PC-9 (cell line): Measurements from ENCODE around the gene CACNG8. TPM values are rescaled to one million over a fixed set of nuclear protein-coding genes. Genes with fewer than 3 reads are reported as not detected.
A peak's percentile ranks its signal among the peaks of the same experiment; 100 is the strongest.

ENCODE experiments used
- BruUV-seq: library from RNA; stranded (reverse); fragments of 400-500 nt; replicated peaks from 2 replicates; lab custom pipeline; 2021; lab: Mats Ljungman, UMichigan
- CTCF ChIA-PET: fragments of 300-600 bp; sonication (Branson Sonifier 250); formaldehyde crosslinking; loops from one replicate; lab custom pipeline; 2022; ENCODE audit warnings: antibody characterized with exemption; lab: Charles Lee
- POLR2A ChIA-PET: fragments of 300-600 bp; sonication (Branson Sonifier 250); formaldehyde crosslinking; loops from one replicate; lab custom pipeline; 2022; ENCODE audit warnings: antibody characterized with exemption; ENCODE audit not compliant: unreplicated experiment; lab: Charles Lee
- DNase-seq, 2 experiments: peaks; one replicate each; pipeline versions ENCODE4 v3.0.0 to v3.0.0-alpha.2; 2015 to 2022; ENCODE audit warnings: mixed read lengths in 1 of 2
- H2AFZ ChIP-seq: fragments of 200-600 bp; sonication (generic); 2 replicates; pipeline ENCODE4 v1.8.1; 2017; ENCODE audit warnings: antibody characterized with exemption
- H3F3A ChIP-seq: fragments of 200-600 bp; sonication (generic); 2 replicates; pipeline ENCODE4 v1.8.1; 2017; ENCODE audit warnings: antibody characterized with exemption, mild to moderate bottlenecking, low read depth; ENCODE audit not compliant: insufficient read depth
- H3K27ac ChIP-seq: fragments of 200-600 bp; sonication (generic); 2 replicates; pipeline ENCODE4 v1.6.1; 2016; ENCODE audit warnings: mixed run types
- H3K27me3 ChIP-seq: fragments of 200-600 bp; sonication (generic); 2 replicates; pipeline ENCODE4 v1.6.1; 2016; ENCODE audit warnings: low read depth, mixed run types; ENCODE audit not compliant: insufficient read depth
- H3K36me3 ChIP-seq: fragments of 200-600 bp; sonication (generic); 2 replicates; pipeline ENCODE4 v1.6.1; 2016; ENCODE audit warnings: low read depth, mixed run types
- H3K4me1 ChIP-seq: fragments of 200-600 bp; sonication (generic); replicated peaks from 2 replicates; pipeline ENCODE4 v1.6.1; 2016; ENCODE audit warnings: mixed run types; ENCODE audit not compliant: insufficient read depth
- H3K4me2 ChIP-seq: fragments of 200-600 bp; sonication (generic); 2 replicates; pipeline ENCODE4 v1.6.1; 2017; ENCODE audit warnings: mixed run types
- H3K4me3 ChIP-seq: fragments of 200-600 bp; sonication (generic); 2 replicates; pipeline ENCODE4 v1.6.1; 2016; ENCODE audit warnings: mixed run types
- H3K79me2 ChIP-seq: fragments of 200-600 bp; sonication (generic); 2 replicates; pipeline ENCODE4 v1.6.1; 2017; ENCODE audit warnings: low read depth, mixed run types
- H3K9me2 ChIP-seq: fragments of 200-600 bp; sonication (generic); 2 replicates; pipeline ENCODE4 v1.8.1; 2017; ENCODE audit warnings: mild to moderate bottlenecking; ENCODE audit not compliant: insufficient read depth
- H3K9me3 ChIP-seq: fragments of 200-600 bp; sonication (generic); 2 replicates; pipeline ENCODE4 v1.8.1; 2016; ENCODE audit warnings: low read depth; ENCODE audit not compliant: insufficient read depth
- H4K20me1 ChIP-seq: fragments of 200-600 bp; sonication (generic); 2 replicates; pipeline ENCODE4 v1.8.1; 2017; ENCODE audit not compliant: insufficient read depth
- CTCF ChIP-seq: fragments of 200-600 bp; sonication (generic); conservative IDR thresholded peaks from 2 replicates; pipeline ENCODE4 v1.6.1; 2017; ENCODE audit warnings: mixed run types, antibody characterized with exemption, mild to moderate bottlenecking, moderate library complexity
- EZH2 ChIP-seq: fragments of 200-600 bp; sonication (generic); IDR thresholded peaks from 2 replicates; pipeline ENCODE4 v1.8.0; 2017; ENCODE audit warnings: antibody characterized with exemption, low read depth
- intact Hi-C: fragments of 100-400 bp; cut with micrococcal nuclease; formaldehyde crosslinking; loops from one replicate; pipeline ENCODE4 v1.10.0; 2022; ENCODE audit not compliant: unreplicated experiment
- total RNA-seq: library from RNA; stranded (reverse); gene quantifications from 2 replicates; pipeline ENCODE4 v1.2.3, GENCODE V29; 2021

CACNG8 gene
- total RNA-seq, 1 experiment from 2014 or later: 2.9 TPM

GRCh38 chr19:53981376-53981951 is 18.7 kb downstream of the CACNG8 start:
- POLR2A ChIA-PET: interaction anchor here (1.7 kb wide), 1 partner anchor 114 kb away, joined by 49 read pairs; the partner anchor contains the start of gene MYADM
- CTCF ChIA-PET: interaction anchor here (0.6 to 1.6 kb wide), 2 partner anchors 43 to 189 kb away, joined by 5 to 6 read pairs; no protein-coding TSS in a partner anchor
- no peak overlapping the region for H2AFZ ChIP-seq
- DNase-seq: no peak
- peak overlapping the region; percentile 72 for H3K4me2 ChIP-seq
- H3K27ac ChIP-seq: peak overlapping the region; percentile 60
- intact Hi-C loops: loop anchor here (2.0 kb wide), 2 partner anchors 39 to 155 kb away; partner anchors contain the start of gene CNOT3
- H3K27me3 ChIP-seq: no peaks in the 10 kb centered on the region
- no TSS peak for BruUV-seq
- H3F3A ChIP-seq: peaks cover 27% of the 10 kb centered on the region
- H3K9me3 ChIP-seq: no peaks in the 10 kb centered on the region
- no peaks in the 10 kb centered on the region for H3K36me3 ChIP-seq
- no peaks in the 10 kb centered on the region for H3K79me2 ChIP-seq
- peak overlapping the region; percentile 42; the same call in 1 of the 2 replicates for H3K4me3 ChIP-seq
- H3K9me2 ChIP-seq: no peaks in the 10 kb centered on the region
- TF ChIP-seq CTCF: no peak
- peaks cover 6% of the 10 kb centered on the region; the same call in 1 of the 2 replicates for H3K4me1 ChIP-seq
- H4K20me1 ChIP-seq: no peaks in the 10 kb centered on the region

GRCh38 chr19:53982001-53982451 is 19.3 kb downstream of the CACNG8 start:
- no peaks in the 10 kb centered on the region for H3K79me2 ChIP-seq
- H3K4me3 ChIP-seq: no peak overlapping the region
- intact Hi-C loops: no loop called here
- H3F3A ChIP-seq: peaks cover 29% of the 10 kb centered on the region
- BruUV-seq: no TSS peak
- POLR2A ChIA-PET: no interaction called here
- no peaks in the 10 kb centered on the region for H4K20me1 ChIP-seq
- no peak overlapping the region for H2AFZ ChIP-seq
- CTCF ChIA-PET: no interaction called here
- no peaks in the 10 kb centered on the region for H3K27me3 ChIP-seq
- no peak for DNase-seq
- no peaks in the 10 kb centered on the region for H3K9me3 ChIP-seq
- TF ChIP-seq EZH2 (no peak), CTCF (no peak)
- H3K36me3 ChIP-seq: no peaks in the 10 kb centered on the region
- H3K27ac ChIP-seq: no peak overlapping the region
- H3K4me2 ChIP-seq: no peak overlapping the region
- peaks cover 6% of the 10 kb centered on the region; the same call in 1 of the 2 replicates for H3K4me1 ChIP-seq
- no peaks in the 10 kb centered on the region for H3K9me2 ChIP-seq

- no peak overlapping the region for H3K4me3 ChIP-seq
- CTCF ChIA-PET: no interaction called here
- H3K27me3 ChIP-seq: no peaks in the 10 kb centered on the region
- intact Hi-C loops: no loop called here
- H3K4me2 ChIP-seq: no peak overlapping the region
- H3K9me3 ChIP-seq: no peaks in the 10 kb centered on the region
- H3F3A ChIP-seq: peaks cover 35% of the 10 kb centered on the region
- no TSS peak for BruUV-seq
- H2AFZ ChIP-seq: no peak overlapping the region
- no peaks in the 10 kb centered on the region for H3K79me2 ChIP-seq
- no peak overlapping the region for H3K27ac ChIP-seq
- no peaks in the 10 kb centered on the region for H3K9me2 ChIP-seq
- no peaks in the 10 kb centered on the region for H3K36me3 ChIP-seq
- H3K4me1 ChIP-seq: peaks cover 6% of the 10 kb centered on the region; the same call in 1 of the 2 replicates
- DNase-seq: no peak
- POLR2A ChIA-PET: no interaction called here
- TF ChIP-seq EZH2 (no peak), CTCF (no peak)
- no peaks in the 10 kb centered on the region for H4K20me1 ChIP-seq
These were observed 19.9 kb downstream of the CACNG8 start for GRCh38 chr19:53982611-53983010.
